HFF-Myc (cell line): Measurements from ENCODE around the gene TTC28.

Experiments
- DNase-seq: peaks from one replicate; pipeline ENCODE4 v3.0.0-alpha.2; 2011; ENCODE audit warnings: low read depth; ENCODE audit errors: extremely low read depth
- H3K4me3 ChIP-seq: replicated peaks from 2 replicates; pipeline ENCODE4 v1.5.1; 2011; ENCODE audit warnings: low read depth, mild to moderate bottlenecking, control low read depth, low read length
- TF ChIP-seq, protein P1 (sequence below): IDR thresholded peaks from 2 replicates; pipeline ENCODE4 v1.5.1; 2012; ENCODE audit warnings: mild to moderate bottlenecking, low read depth, low read length, control low read depth; ENCODE audit errors: missing control alignments

The TTC28 gene

GRCh38 chr22:28188178-28188879, 491.3 kb downstream of the TTC28 start:
- H3K4me3 ChIP-seq = no peak overlapping the region
- TF ChIP-seq, protein P1, sequence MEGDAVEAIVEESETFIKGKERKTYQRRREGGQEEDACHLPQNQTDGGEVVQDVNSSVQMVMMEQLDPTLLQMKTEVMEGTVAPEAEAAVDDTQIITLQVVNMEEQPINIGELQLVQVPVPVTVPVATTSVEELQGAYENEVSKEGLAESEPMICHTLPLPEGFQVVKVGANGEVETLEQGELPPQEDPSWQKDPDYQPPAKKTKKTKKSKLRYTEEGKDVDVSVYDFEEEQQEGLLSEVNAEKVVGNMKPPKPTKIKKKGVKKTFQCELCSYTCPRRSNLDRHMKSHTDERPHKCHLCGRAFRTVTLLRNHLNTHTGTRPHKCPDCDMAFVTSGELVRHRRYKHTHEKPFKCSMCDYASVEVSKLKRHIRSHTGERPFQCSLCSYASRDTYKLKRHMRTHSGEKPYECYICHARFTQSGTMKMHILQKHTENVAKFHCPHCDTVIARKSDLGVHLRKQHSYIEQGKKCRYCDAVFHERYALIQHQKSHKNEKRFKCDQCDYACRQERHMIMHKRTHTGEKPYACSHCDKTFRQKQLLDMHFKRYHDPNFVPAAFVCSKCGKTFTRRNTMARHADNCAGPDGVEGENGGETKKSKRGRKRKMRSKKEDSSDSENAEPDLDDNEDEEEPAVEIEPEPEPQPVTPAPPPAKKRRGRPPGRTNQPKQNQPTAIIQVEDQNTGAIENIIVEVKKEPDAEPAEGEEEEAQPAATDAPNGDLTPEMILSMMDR = no peak
- DNase-seq = no peak

DNA sequence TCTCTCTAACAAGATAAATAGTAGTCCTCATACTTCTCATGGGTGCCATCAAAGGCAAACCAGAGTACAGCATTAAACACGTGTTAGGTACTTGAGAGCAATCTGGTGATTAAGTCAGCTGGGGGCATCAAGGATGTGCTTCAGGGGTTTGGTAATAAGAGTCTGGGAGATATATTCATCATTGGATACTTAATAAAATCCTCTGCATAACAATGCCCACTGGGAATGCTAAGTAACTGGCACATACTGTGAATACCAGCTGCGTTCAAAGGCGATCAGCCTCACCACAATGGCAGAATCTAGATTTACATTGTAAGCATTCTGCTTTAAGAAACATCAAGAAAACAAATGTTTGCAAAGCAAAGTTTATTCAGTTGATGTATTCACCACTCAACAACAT, 492.0 kb downstream of the TTC28 start:
- H3K4me3 ChIP-seq = no peak overlapping the region
- TF ChIP-seq, protein P1 = no peak
- no peak for DNase-seq

GRCh38 chr22:28186641-28187040, 493.0 kb downstream of the TTC28 start:
- no peak overlapping the region for H3K4me3 ChIP-seq
- TF ChIP-seq, protein P1 = no peak
- no peak for DNase-seq

DNA sequence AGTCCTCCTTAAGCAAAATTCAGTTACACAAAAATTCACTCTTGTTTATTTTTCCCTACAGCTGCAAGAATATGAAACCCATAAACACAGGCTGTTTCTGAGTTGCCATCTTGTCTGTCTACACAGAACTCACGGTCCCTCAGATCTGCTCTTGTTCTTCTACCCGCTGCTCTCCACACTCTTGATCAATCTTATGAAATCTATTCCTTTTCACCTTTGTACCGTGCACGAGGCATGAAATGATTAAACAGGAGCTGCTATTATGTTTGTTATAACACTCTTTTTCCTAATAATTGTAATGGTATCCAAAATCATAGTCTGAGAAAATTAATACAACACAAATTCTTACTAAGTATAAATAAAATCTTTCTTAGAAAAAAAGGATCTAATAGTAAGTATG, 494.5 kb downstream of the TTC28 start:
- no peak overlapping the region for H3K4me3 ChIP-seq
- TF ChIP-seq, protein P1 = no peak
- DNase-seq = no peak

- TF ChIP-seq, protein P1 = no peak
- H3K4me3 ChIP-seq = no peak overlapping the region
- DNase-seq = no peak
Measured at GRCh38 chr22:28183078-28183860, 496.4 kb downstream of the TTC28 start.

- no peak overlapping the region for H3K4me3 ChIP-seq
- TF ChIP-seq, protein P1 = no peak
- no peak for DNase-seq
Measured at GRCh38 chr22:28180804-28181731, 498.6 kb downstream of the TTC28 start.
